Upper lobe of left lung (tissue), 4 donors: ENCODE data around the gene GCC2.

Experiments used
- EP300 ChIP-seq, 4 donors: sonication (generic); formaldehyde crosslinking; IDR thresholded peaks; one replicate each; pipeline ENCODE4 v1.5.1; 2017; ENCODE audit warnings: antibody characterized with exemption in 4 of 4, control low read depth in 2 of 4
- POLR2A ChIP-seq, 4 donors: fragments of 450-650 bp; IDR thresholded peaks; one replicate each; pipeline ENCODE4 v1.5.1; 2016 to 2017; ENCODE audit warnings: antibody characterized with exemption in 4 of 4, mild to moderate bottlenecking in 2 of 4
- POLR2AphosphoS5 ChIP-seq, 2 donors: sonication (generic); formaldehyde crosslinking; IDR thresholded peaks; one replicate each; pipeline ENCODE4 v1.5.1; 2017; ENCODE audit warnings: antibody characterized with exemption in 2 of 2
- TF ChIP-seq, protein P1 (sequence below), 6 experiments: fragments of 450-650 bp in 4 of 6; fragments of 200-600 bp in 2 of 6; sonication (generic) in 2 of 6; IDR thresholded peaks; one replicate each; pipeline ENCODE4 v1.5.1; 2016 to 2019; ENCODE audit warnings: antibody characterized with exemption in 6 of 6

DNA sequence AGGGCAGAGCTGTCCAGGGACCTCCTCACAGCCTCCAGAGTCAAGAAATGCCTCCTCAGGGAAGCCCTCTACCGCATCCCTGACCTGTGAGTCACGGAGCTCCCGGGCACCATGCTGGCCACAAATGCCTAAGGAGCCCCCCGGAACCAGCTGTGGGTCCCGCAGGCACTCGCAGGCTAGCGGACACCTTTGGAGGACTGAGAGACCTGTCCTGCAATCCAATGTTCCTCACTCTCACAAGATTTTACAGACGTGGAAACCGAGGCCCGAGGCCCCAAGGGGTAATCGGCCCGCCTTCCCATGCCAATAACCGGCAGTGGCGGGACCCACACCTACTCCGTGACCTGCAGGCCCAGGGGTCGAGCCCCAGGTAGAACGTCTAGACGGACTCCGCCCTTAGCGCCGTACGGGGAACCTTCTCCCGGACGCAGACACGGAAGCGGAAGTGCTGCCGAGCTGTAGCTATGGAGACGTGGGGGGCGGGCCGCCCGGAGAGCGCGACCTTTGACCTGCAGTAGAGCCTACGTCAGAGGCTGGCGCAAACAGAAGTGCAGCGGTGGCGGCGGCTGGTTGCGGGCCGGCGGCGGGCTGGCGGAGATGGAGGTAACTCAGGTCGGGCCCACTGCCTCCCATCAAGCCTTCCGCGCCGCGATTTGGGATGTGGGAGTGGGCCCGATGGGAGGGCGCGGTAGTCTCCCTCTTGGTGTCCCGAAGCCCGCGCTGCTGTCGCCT lies at the start of gene GCC2:
- TF ChIP-seq, protein P1, sequence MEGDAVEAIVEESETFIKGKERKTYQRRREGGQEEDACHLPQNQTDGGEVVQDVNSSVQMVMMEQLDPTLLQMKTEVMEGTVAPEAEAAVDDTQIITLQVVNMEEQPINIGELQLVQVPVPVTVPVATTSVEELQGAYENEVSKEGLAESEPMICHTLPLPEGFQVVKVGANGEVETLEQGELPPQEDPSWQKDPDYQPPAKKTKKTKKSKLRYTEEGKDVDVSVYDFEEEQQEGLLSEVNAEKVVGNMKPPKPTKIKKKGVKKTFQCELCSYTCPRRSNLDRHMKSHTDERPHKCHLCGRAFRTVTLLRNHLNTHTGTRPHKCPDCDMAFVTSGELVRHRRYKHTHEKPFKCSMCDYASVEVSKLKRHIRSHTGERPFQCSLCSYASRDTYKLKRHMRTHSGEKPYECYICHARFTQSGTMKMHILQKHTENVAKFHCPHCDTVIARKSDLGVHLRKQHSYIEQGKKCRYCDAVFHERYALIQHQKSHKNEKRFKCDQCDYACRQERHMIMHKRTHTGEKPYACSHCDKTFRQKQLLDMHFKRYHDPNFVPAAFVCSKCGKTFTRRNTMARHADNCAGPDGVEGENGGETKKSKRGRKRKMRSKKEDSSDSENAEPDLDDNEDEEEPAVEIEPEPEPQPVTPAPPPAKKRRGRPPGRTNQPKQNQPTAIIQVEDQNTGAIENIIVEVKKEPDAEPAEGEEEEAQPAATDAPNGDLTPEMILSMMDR (IDR thresholded peaks at IDR 0.05) = no peak
- TF ChIP-seq POLR2A (IDR thresholded peaks at IDR 0.05) (peak; percentile 57 to 98 (median 92)), EP300 (IDR thresholded peaks at IDR 0.05) (peak in 1 of 4 donors; percentile 46), POLR2AphosphoS5 (IDR thresholded peaks at IDR 0.05) (peak; percentile 97 to 98)
